Islet precursor cell (in vitro differentiated cells): ENCODE results near the gene CASQ2.
"Not testable (repeated sequence)": the region's sequence is repeated elsewhere in the genome, so short reads cannot be mapped to it uniquely, and the experiment has no call there.

ENCODE experiments used
- DNase-seq: peaks from one replicate; pipeline ENCODE4 v3.0.0-alpha.2; 2018

Gene CASQ2

GRCh38 chr1:115768549-115768948, at the start of gene CASQ2:
CASQ2 (minus strand) TSS chr1:115768714; CDS start chr1:115768541, 173 bp downstream.
- no peak for DNase-seq

DNA sequence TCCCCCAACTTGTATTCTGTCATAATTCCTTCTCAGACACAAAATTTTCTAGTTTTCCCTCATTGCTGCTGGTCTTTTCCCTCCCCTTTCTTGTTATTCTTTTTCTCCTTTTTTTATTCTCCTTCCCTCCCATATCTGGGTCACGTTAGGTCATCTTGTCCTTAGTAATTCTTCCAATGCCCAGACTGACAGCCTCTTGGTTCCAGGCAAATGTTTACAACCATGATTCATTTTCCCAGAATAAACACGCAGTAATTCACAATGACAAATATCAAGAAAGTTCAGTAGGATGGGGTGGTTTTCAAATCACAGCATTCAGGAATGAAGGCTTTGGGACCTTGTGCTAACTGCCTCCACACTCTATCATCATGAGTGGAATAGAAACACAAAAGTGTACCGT, 47.2 kb upstream of the CASQ2 start:
- DNase-seq = no peak

DNA sequence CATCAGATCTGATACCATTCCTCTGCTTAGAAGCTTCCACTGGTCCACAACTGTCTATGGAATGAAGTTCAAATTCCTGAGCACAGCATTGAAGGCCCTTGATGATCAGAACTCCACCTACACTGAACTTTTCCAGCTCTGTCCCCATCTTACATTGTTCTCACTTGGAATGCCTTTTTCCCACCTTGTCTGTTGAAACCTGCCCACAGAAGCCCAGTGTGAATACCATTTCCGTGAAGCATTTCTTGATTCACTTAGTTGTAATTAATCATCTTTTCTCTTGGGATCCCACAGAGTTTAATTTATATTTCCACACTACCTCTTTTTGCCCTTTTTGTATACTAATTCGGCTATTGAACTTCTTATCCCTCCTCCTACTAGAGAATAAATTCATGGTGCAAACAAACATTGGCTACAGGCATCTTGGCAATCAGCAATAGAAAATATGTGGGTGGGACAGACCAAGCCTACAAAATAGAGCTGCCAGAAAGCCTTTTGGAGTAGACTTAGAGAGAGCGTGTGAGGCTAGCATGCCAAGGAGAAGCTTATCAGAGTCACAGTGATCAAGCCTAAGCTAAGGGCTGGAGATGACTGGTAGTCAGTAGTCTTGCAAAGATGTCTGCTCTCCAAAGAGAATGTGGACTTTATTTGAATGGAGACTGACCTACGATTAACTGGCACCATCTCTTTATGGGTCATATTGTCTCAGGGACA, 46.3 kb upstream of the CASQ2 start:
- no peak for DNase-seq

DNA sequence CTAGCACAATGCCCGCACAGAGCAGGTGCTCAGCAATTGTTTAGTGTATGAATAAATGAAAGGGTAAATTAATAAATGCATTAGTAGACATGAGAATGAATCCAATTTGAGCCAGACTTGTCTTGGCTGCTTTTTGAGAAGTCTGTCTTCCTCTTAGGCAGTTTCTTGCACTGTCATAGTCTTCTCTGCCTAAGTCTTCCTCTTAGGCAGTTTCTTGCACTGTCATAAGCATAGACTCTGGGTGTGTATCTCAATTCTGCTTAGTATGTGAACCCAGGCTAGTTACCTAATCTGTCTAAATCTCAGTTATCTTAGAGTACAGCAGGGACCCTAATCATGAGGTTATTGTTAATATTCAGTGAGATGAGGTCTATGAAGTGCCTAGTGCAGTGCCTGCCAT, 45.2 kb upstream of the CASQ2 start:
- no peak for DNase-seq

GRCh38 chr1:115811140-115811828, 42.8 kb upstream of the CASQ2 start:
- no peak for DNase-seq

DNA sequence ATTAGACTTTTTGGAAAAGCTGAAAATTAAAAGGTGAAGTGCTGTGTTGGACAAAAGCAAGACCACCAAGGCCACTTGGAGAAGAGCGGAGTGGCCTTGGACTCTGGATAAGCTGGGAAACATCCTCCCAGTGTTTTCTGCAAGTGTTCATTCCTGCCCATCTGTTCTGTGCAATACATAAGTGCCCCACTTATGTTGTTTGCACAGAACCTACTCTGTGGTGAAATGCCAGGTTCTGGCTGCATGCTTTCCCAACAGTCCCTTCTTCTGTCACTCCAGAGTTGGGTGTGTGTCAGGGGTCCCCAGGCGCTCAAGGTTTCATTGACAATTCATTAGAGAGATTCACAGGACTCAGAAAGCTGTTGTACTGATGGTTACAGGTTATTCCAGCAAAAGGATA, 42.1 kb upstream of the CASQ2 start:
- DNase-seq = no peak

GRCh38 chr1:115809847-115810246, 41.3 kb upstream of the CASQ2 start:
- no peak for DNase-seq

DNA sequence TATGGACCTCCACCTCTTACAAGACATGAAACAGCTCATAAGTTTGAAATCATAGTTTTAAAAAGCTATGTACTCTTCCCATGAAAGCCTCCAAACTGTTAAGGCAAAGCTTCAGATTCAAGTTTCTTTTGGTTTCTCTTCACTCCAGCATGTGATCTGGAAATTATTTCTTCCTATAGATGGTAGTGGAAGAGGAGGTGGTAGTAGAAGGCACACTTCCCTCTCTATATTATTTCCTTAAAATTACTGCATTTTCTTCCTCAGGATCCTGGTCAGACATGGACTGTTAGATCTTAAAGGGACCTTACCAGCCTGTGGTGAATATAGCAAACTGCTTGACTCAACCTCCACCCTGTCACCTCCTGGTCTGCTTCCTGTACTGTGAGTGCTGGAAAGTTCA, 40.6 kb upstream of the CASQ2 start:
- DNase-seq = no peak

DNA sequence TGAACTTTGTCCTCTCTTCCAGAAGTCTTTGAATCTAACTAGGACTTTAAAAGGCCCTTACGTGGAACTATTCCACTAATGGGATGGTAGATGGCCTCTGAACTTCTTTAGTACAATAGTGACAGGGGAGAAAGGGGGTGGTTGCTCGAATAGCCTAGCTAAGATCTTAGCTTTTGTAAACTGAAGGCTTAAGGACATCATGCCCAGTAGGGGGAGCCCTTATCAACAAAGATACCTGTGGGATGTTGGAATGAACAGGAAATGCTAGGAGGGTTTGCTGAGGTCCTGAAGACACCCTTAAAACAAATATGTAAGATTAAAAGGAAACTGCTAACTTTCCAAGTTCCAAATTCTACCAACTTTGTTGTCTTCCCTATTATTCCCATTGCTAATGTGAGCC, 39.2 kb upstream of the CASQ2 start:
- DNase-seq = peak; percentile 80

- DNase-seq = no peak
Measured at GRCh38 chr1:115805597-115805996, 37.1 kb upstream of the CASQ2 start.

GRCh38 chr1:115802416-115802815, 33.9 kb upstream of the CASQ2 start:
- no peak for DNase-seq

DNA sequence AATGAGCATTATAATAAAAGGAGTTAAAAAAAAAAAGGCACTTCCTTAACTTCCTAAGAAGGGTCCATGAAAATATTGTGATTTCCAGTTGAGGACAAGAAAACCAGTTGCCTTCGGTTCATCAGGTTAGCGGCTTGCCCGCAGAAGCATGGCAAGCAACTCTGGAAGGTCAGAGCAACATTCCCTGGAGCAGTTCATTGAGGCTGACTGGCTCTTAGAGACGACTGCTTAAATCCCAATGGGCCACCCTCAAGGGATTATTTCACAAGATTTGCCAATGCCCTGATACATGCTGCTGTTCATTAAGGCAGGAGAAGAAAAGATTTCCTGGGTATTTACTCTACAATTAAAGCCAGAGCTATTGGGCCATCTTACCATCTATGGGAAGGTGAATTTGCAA, 29.0 kb upstream of the CASQ2 start:
- DNase-seq = no peak

- DNase-seq = no peak
Measured at GRCh38 chr1:115796897-115797296, 28.4 kb upstream of the CASQ2 start.

DNA sequence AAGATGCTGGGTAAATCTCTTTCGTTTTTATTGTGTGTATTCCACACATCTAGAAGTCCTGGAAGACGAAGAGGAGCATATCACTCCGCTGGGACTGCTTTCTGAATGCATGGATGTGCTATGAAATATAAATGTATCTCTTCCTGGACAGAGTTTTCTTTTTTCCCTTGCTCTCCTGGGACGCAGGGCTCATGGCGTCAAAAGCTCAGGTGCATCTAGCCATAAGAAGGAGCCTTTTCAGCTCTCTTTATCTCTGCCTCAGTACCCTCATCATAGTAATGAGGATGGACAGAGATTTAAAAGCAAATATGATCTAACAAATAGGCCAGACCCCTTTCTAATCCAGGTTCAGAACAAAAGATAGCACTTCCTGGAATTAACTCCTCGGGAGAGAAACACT, 27.5 kb upstream of the CASQ2 start:
- no peak for DNase-seq

DNA sequence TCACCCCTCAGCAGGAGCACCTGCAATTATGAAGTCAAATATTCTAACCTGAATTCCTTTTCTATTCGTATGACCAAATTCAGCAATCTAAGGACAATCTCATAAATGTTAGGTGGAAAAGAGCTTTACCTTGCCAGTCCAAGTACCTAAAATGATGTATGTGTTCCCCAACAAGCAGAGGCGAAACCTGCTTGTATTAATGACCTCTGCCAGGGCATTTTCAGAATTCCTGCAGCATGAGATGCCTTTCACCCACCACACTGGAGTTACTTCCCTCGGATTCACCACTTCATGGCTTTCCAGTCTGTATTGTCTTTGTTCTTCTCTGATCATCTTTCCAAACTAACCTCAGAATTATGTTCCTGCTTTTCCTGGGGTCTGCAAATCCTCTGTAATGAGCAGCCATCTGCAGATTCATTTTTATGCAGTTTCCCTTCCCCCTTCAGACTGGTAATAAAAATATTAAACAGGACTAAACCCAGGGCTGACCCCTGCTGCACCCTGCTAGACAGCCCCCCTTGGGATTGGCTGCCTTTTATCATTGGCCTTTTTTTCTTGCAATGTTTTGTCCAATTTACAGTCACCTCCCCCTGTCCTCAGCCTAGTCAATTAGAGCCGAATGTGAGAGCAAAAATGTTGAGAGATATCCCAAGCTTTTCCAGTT, 26.6 kb upstream of the CASQ2 start:
- no peak for DNase-seq

- DNase-seq = no peak
Measured at GRCh38 chr1:115793162-115793561, 24.6 kb upstream of the CASQ2 start.

GRCh38 chr1:115791816-115792215, 23.3 kb upstream of the CASQ2 start:
- DNase-seq = no peak

DNA sequence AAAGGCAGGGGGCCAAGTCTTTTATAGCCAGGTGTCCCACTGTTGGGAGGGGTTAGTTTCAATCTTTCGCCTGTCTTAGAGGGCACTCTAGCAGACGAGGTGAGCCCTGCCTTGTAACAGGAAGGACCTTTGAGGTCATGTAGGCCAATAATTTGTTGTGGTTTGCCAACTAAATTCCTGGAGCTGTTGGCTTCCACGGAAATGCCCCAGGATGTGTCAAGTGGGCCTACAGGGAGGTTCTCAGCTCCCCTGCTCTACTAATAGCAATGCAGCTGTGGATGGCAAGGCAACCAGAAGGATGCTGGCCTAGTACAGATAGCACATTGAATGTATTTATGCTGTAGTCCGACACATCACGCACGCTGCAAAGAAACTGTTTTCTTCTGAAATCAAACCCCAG, 22.3 kb upstream of the CASQ2 start:
- DNase-seq = no peak

- peak; percentile 65 for DNase-seq
Measured at GRCh38 chr1:115790356-115790755, 21.8 kb upstream of the CASQ2 start.

DNA sequence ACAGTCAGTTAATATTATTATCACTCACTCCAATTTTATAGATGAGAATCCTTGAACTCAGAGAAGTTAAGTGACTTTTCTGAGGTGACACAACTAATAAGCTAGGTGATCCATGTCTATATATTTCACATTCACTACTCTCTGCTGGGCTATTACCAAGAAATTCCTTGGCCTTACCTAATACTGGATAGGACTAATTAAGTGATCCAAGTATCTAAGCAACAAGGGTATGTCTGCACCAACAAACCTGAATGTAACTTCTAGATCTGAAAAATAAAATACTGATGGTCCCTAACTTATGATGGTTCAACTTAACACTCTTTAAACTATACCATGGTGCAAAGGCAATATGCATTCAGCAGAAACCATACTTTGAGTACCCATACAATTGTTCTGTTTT, 14.8 kb upstream of the CASQ2 start:
- DNase-seq = no peak

GRCh38 chr1:115782571-115783281, 14.2 kb upstream of the CASQ2 start:
- DNase-seq = peak; percentile 91

DNA sequence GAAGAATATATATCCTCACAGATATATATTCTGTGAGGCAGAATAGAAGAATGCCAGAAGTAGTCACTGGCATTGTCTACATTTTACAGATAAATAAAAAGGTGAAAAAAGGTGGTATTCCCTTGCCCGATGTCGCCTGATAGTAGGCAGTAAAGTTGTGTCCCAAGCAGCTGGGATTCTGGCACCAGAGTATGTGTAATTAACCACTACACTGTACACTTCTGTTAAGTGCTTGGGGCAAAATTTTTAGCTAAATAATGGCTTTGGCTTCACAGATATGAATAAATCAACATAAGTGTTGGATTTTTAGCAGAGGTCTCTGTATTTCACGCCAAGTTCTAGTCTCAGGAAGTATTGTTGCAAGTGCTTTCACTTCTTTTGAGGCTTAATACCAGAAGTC, 13.3 kb upstream of the CASQ2 start:
- DNase-seq = no peak

- DNase-seq = no peak
Measured at GRCh38 chr1:115781343-115781742, 12.8 kb upstream of the CASQ2 start.

- DNase-seq = not testable (repeated sequence)
Measured at GRCh38 chr1:115780655-115781054, 12.1 kb upstream of the CASQ2 start.
